Right lobe of liver (tissue), 6 donors: ENCODE data around the gene CYGB. TPM values are rescaled to one million over a fixed set of nuclear protein-coding genes. Genes with fewer than 3 reads are reported as not detected.
A peak's percentile ranks its signal among the peaks of the same experiment; 100 is the strongest.

Experiments
- ATAC-seq, 4 donors: fragments of 200-7000 bp; cut with Tn5 transposase; one replicate each; pipeline ENCODE4 v1.9.1; 2020; ENCODE audit warnings: mild to moderate bottlenecking in 4 of 4, moderate library complexity in 4 of 4
- DNase-seq, 3 donors: peaks; one replicate each; pipeline ENCODE4 v3.0.0-alpha.2; 2020
- H3K27ac ChIP-seq, 3 donors: fragments of 200-600 bp; one replicate each; pipeline ENCODE4 v1.8.0; 2022
- H3K27me3 ChIP-seq, 2 donors: fragments of 200-600 bp; one replicate each; pipeline ENCODE4 v1.8.0; 2022
- H3K36me3 ChIP-seq, 4 donors: fragments of 200-600 bp; sonication (generic) in 1 of 4; one replicate each; pipeline versions ENCODE4 v1.5.1 to v1.8.0; 2017 to 2022; ENCODE audit warnings: control low read depth in 1 of 4
- H3K4me1 ChIP-seq, 4 donors: fragments of 200-600 bp; sonication (generic) in 1 of 4; one replicate each; pipeline versions ENCODE4 v1.5.1 to v1.8.0; 2017 to 2022; ENCODE audit warnings: control low read depth in 1 of 4
- H3K4me3 ChIP-seq, 3 donors: fragments of 200-600 bp; one replicate each; pipeline ENCODE4 v1.8.0; 2022
- H3K9me3 ChIP-seq, 4 donors: fragments of 200-600 bp; sonication (generic) in 1 of 4; one replicate each; pipeline versions ENCODE4 v1.5.1 to v1.8.0; 2017 to 2022; ENCODE audit warnings: control low read depth in 1 of 4
- CTCF ChIP-seq, 4 donors: fragments of 200-600 bp in 3 of 4; fragments of 450-650 bp in 1 of 4; IDR thresholded peaks; one replicate each; pipeline versions ENCODE4 v1.5.1 to v1.8.0; 2016 to 2022; ENCODE audit warnings: antibody characterized with exemption in 4 of 4, mild to moderate bottlenecking in 2 of 4
- POLR2A ChIP-seq: fragments of 450-650 bp; IDR thresholded peaks from one replicate; pipeline ENCODE4 v1.6.1; 2017; ENCODE audit warnings: antibody characterized with exemption, mild to moderate bottlenecking
- WGBS: methylation state at CpG from one replicate; pipeline ENCODE4 v1.1.6; 2018; ENCODE audit warnings: low coverage, low lambda C conversion rate; ENCODE audit not compliant: insufficient coverage; ENCODE audit errors: missing lambda C conversion rate; 5-methylcytosine and 5-hydroxymethylcytosine counted together
- intact Hi-C, 2 donors: fragments of 100-400 bp; cut with DNase I; formaldehyde crosslinking; loops; one replicate each; pipeline versions ENCODE4 v1.11.2 to v1.14.1; 2022
- total RNA-seq, 6 experiments: library from RNA; depleted of rRNA in 2 of 6; stranded (reverse); fragments of >200 nt in 2 of 6; fragmentation: NEBNext Ultra II Directional in 3 of 6; extraction: Animal tissue kit (Norgen Biotek cat#: 25700) in 3 of 6; gene quantifications; one replicate each; pipeline versions ENCODE4 v1.1.0 to v1.2.4, GENCODE V29; 2016 to 2023
- donor health status: DM: no; HTN: yes; CAD: no.
- donor health status: DM: no; HTN: no; CAD: no.
- donor health status: DM: no; HTN: no; CAD: no.
- donor health status: DM: no; HTN: yes; CAD: no.
- donor health status: DM: no; HTN: yes; CAD: no.

The CYGB gene
- total RNA-seq, 6 experiments from 2014 or later: 1.8 to 4.1 (median 3.1) TPM

- ATAC-seq: peak in 2 of 4 donors; percentile 8 to 11
- Histone ChIP-seq H3K36me3 (no peaks in the 10 kb centered on the region), H3K27ac (no peak overlapping the region), H3K4me3 (no peak overlapping the region), H3K9me3 (no peaks in the 10 kb centered on the region), H3K27me3 (no peaks in the 10 kb centered on the region), H3K4me1 (peaks cover 0 to 46% (median 12%) of the 10 kb centered on the region in 4 donors)
- intact Hi-C loops: no loop called here
- WGBS: 54% methylated on average over 8 of the region's 24 CpGs
- DNase-seq: peak in 1 of 3 donors; percentile 57
- TF ChIP-seq POLR2A: no peak
- no peak for TF ChIP-seq CTCF (IDR thresholded peaks at IDR 0.05)
These were observed 7.2 kb upstream of the CYGB start for GRCh38 chr17:76544546-76545365.

DNA sequence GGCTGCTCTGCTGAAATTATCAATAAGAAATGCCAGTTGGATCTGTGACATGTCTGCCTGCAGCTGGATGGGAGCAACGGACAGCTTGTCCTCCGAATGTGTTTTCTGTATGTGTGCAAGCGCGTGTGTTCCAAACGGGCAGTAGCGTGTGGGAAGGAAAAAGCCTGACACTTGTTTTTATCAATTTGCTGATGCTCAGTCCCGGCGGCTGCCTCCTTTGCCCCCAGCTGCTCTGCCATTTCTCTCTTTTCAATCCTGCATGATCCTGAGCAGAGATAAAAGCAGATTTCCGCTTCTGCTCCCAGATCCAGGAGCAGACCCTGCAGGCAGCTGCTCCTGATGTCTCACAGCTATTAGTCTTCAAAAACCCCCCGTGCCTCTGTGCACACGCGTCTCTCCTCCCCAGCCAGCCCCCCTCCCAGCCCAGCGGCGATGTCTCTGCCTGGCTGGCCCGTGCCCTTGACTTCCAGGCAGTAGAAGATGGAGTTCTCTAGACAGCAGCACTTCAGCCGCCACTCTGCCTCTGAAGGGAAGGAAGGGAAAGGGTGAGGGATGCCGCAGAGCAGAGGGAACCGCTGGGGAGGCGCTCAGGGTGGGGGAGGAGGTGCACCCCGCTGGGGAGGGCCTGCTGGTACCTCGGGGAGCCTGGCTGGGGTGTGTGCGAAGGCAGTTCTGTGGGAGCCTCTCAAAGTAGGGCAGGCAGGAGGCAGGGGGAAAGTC lies 6.5 kb upstream of the CYGB start:
- DNase-seq (no peak), ATAC-seq (no peak)
- intact Hi-C loops: no loop called here
- Histone ChIP-seq H3K4me3 (no peak overlapping the region), H3K4me1 (peaks cover 0 to 39% (median 12%) of the 10 kb centered on the region in 4 donors), H3K27me3 (no peaks in the 10 kb centered on the region), H3K9me3 (no peaks in the 10 kb centered on the region), H3K36me3 (no peaks in the 10 kb centered on the region), H3K27ac (no peak overlapping the region)
- 48% methylated on average over 8 of the region's 22 CpGs for WGBS
- TF ChIP-seq POLR2A (no peak), CTCF (IDR thresholded peaks at IDR 0.05) (no peak)

GRCh38 chr17:76543482-76543825 lies 5.9 kb upstream of the CYGB start:
- ATAC-seq (no peak), DNase-seq (no peak)
- H3K27ac ChIP-seq: no peak overlapping the region
- peaks cover 0 to 36% (median 10%) of the 10 kb centered on the region in 4 donors for H3K4me1 ChIP-seq
- H3K36me3 ChIP-seq: no peaks in the 10 kb centered on the region
- intact Hi-C loops: no loop called here
- TF ChIP-seq POLR2A (no peak), CTCF (IDR thresholded peaks at IDR 0.05) (no peak)
- no peaks in the 10 kb centered on the region for H3K27me3 ChIP-seq
- no peak overlapping the region for H3K4me3 ChIP-seq
- 73% methylated on average over 3 of the region's 6 CpGs for WGBS
- no peaks in the 10 kb centered on the region for H3K9me3 ChIP-seq

GRCh38 chr17:76542984-76543383 lies 5.5 kb upstream of the CYGB start:
- no CpG with 5 or more reads among the region's 8 CpGs for WGBS
- Histone ChIP-seq H3K4me3 (no peak overlapping the region), H3K27ac (no peak overlapping the region), H3K9me3 (no peaks in the 10 kb centered on the region), H3K36me3 (no peaks in the 10 kb centered on the region), H3K27me3 (no peaks in the 10 kb centered on the region), H3K4me1 (peaks cover 0 to 36% (median 7%) of the 10 kb centered on the region in 4 donors)
- no peak for ATAC-seq
- no peak for DNase-seq
- TF ChIP-seq POLR2A: no peak
- TF ChIP-seq CTCF (IDR thresholded peaks at IDR 0.05): no peak
- intact Hi-C loops: no loop called here
